Measurements from ENCODE around the gene NOSIP. TPM values are rescaled to one million over a fixed set of nuclear protein-coding genes. Genes with fewer than 3 reads are reported as not detected.
A peak's percentile ranks its signal among the peaks of the same experiment; 100 is the strongest.

Gene NOSIP
- total and polyA plus RNA-seq, 2 donors = 33.0 to 67.2 TPM

- DNase-seq (ENCODE audit: extremely low spot score) = no peak
- WGBS = 89% methylated on average over 3 of the region's 3 CpGs
- no peak overlapping the region for H3K4me3 ChIP-seq (ENCODE audit: low read depth, low read length)
- no peaks in the 10 kb centered on the region for H3K36me3 ChIP-seq (ENCODE audit: insufficient read depth)
- H3K27ac ChIP-seq (ENCODE audit: low read depth) = no peak overlapping the region
- no peaks in the 10 kb centered on the region for H3K4me1 ChIP-seq (ENCODE audit: insufficient read depth)
Observed at GRCh38 chr19:49573425-49573824, 6.9 kb downstream of the NOSIP start.

DNA sequence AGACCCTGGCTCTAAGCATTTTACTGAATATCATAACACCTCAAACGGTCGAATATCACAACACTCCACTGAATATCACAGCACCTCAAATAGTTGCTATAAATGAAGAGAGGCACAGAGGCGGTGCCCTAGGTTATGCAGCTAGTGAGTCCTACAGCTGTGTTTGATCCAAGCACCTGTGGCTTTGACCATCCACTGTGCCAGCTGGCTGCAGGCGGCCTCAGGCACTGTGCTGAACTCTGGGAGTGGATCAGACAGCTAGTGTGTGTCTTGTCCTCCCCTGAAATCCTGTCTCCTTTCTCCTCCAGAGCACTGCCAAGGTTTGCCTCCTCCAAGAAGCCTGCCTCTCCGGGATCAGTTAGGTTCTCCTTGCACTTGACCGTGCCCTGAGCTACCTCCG is 7.3 kb downstream of the NOSIP start:
- H3K4me3 ChIP-seq (ENCODE audit: low read depth, low read length) = no peak overlapping the region
- no peaks in the 10 kb centered on the region for H3K4me1 ChIP-seq (ENCODE audit: insufficient read depth)
- H3K27ac ChIP-seq (ENCODE audit: low read depth) = no peak overlapping the region
- no peaks in the 10 kb centered on the region for H3K36me3 ChIP-seq (ENCODE audit: insufficient read depth)
- DNase-seq (ENCODE audit: extremely low spot score) = no peak
- WGBS = 87% methylated on average over 7 of the region's 7 CpGs

GRCh38 chr19:49570997-49571676 is 9.2 kb downstream of the NOSIP start:
- Histone ChIP-seq H3K27ac (ENCODE audit: low read depth) (no peak overlapping the region), H3K4me1 (ENCODE audit: insufficient read depth) (no peaks in the 10 kb centered on the region), H3K4me3 (ENCODE audit: low read depth, low read length) (no peak overlapping the region), H3K36me3 (ENCODE audit: insufficient read depth) (no peaks in the 10 kb centered on the region)
- WGBS = 65% methylated on average over 11 of the region's 11 CpGs
- DNase-seq (ENCODE audit: extremely low spot score) = no peak

DNA sequence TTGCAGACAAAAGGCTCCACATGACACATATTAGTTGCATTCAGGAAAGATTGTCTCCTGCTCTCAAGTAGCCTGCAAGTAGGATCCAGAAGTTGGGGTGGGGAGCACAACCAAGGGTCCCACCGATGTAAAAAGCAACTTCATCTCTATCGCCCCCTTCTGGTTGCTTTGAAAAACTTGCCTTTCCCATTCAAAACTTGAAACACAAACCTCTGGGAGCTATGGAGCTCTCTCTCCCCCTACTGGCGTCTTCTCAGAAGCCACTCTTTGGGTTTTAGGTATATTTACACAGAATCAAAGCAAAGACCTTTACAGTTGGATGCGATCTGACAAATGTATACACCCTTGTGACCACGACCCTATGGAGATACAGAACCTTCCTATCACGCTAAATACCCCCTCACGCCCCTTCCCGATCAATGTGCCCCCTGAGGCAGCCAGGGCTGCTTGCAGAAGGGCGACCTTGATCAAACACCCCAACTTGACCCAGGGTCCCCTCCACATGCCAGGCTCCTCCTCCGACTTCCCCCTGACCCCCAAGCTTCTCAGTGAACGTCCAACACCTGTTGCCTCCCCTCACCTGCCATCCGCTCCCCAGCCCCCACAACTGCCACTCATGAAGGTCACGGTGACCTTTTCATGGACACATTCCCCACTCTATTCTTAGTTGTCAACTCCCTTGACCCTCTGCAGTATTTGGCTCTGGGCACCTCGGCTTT is 10.1 kb downstream of the NOSIP start:
- no peaks in the 10 kb centered on the region for H3K36me3 ChIP-seq (ENCODE audit: insufficient read depth)
- H3K27ac ChIP-seq (ENCODE audit: low read depth) = no peak overlapping the region
- no peaks in the 10 kb centered on the region for H3K4me1 ChIP-seq (ENCODE audit: insufficient read depth)
- WGBS = 32% methylated on average over 14 of the region's 14 CpGs
- H3K4me3 ChIP-seq (ENCODE audit: low read depth, low read length) = no peak overlapping the region
- DNase-seq (ENCODE audit: extremely low spot score) = peak; percentile 49

- Histone ChIP-seq H3K4me3 (ENCODE audit: low read depth, low read length) (no peak overlapping the region), H3K4me1 (ENCODE audit: insufficient read depth) (no peaks in the 10 kb centered on the region), H3K36me3 (ENCODE audit: insufficient read depth) (no peaks in the 10 kb centered on the region), H3K27ac (ENCODE audit: low read depth) (no peak overlapping the region)
- DNase-seq (ENCODE audit: extremely low spot score) = no peak
- WGBS = 52% methylated on average over 9 of the region's 9 CpGs
Observed at GRCh38 chr19:49567861-49568441, 12.4 kb downstream of the NOSIP start.

- H3K27ac ChIP-seq (ENCODE audit: low read depth) = no peak overlapping the region
- 97% methylated on average over 3 of the region's 3 CpGs for WGBS
- H3K4me3 ChIP-seq (ENCODE audit: low read depth, low read length) = no peak overlapping the region
- no peak for DNase-seq (ENCODE audit: extremely low spot score)
- no peaks in the 10 kb centered on the region for H3K4me1 ChIP-seq (ENCODE audit: insufficient read depth)
- no peaks in the 10 kb centered on the region for H3K36me3 ChIP-seq (ENCODE audit: insufficient read depth)
Observed at GRCh38 chr19:49566302-49566701, 14.1 kb downstream of the NOSIP start.

GRCh38 chr19:49565261-49565660 is 15.1 kb downstream of the NOSIP start:
- no peaks in the 10 kb centered on the region for H3K4me1 ChIP-seq (ENCODE audit: insufficient read depth)
- no peak overlapping the region for H3K4me3 ChIP-seq (ENCODE audit: low read depth, low read length)
- WGBS = 26% methylated on average over 4 of the region's 4 CpGs
- no peak for DNase-seq (ENCODE audit: extremely low spot score)
- H3K27ac ChIP-seq (ENCODE audit: low read depth) = no peak overlapping the region
- no peaks in the 10 kb centered on the region for H3K36me3 ChIP-seq (ENCODE audit: insufficient read depth)

DNA sequence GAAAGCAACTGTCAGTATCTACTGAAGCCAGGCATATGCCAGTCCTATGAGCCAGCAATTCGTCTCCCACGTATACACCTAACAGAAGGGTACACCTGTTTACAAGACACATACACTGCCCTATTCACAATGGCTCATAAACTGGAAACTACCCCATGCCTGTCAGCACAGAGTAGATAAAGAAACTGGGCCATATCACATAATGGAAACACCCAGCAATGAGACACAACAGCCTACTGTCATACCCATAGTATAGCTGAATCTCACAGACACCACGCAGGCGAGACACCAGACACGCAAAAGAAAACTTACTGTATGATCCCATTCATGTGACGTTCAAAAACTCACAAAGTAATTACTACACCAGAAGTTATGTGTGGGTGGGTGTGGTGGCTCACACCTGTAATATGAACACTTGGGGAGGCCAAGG is 15.7 kb downstream of the NOSIP start:
- Histone ChIP-seq H3K4me1 (ENCODE audit: insufficient read depth) (no peaks in the 10 kb centered on the region), H3K4me3 (ENCODE audit: low read depth, low read length) (no peak overlapping the region), H3K36me3 (ENCODE audit: insufficient read depth) (no peaks in the 10 kb centered on the region), H3K27ac (ENCODE audit: low read depth) (no peak overlapping the region)
- no peak for DNase-seq (ENCODE audit: extremely low spot score)
- 84% methylated on average over 6 of the region's 6 CpGs for WGBS

GRCh38 chr19:49560358-49560900 is 19.9 kb downstream of the NOSIP start:
- WGBS = 70% methylated on average over 15 of the region's 15 CpGs
- Histone ChIP-seq H3K36me3 (ENCODE audit: insufficient read depth) (no peaks in the 10 kb centered on the region), H3K4me1 (ENCODE audit: insufficient read depth) (no peaks in the 10 kb centered on the region), H3K27ac (ENCODE audit: low read depth) (no peak overlapping the region), H3K4me3 (ENCODE audit: low read depth, low read length) (no peak overlapping the region)
- DNase-seq (ENCODE audit: extremely low spot score) = no peak

- 71% methylated on average over 15 of the region's 15 CpGs for WGBS
- H3K4me3 ChIP-seq (ENCODE audit: low read depth, low read length) = no peak overlapping the region
- no peak overlapping the region for H3K27ac ChIP-seq (ENCODE audit: low read depth)
- DNase-seq (ENCODE audit: extremely low spot score) = no peak
- H3K36me3 ChIP-seq (ENCODE audit: insufficient read depth) = no peaks in the 10 kb centered on the region
- H3K4me1 ChIP-seq (ENCODE audit: insufficient read depth) = no peaks in the 10 kb centered on the region
Observed at GRCh38 chr19:49559928-49560327, 20.4 kb downstream of the NOSIP start.

- Histone ChIP-seq H3K4me3 (ENCODE audit: low read depth, low read length) (no peak overlapping the region), H3K4me1 (ENCODE audit: insufficient read depth) (no peaks in the 10 kb centered on the region), H3K27ac (ENCODE audit: low read depth) (no peak overlapping the region), H3K36me3 (ENCODE audit: insufficient read depth) (no peaks in the 10 kb centered on the region)
- WGBS = 90% methylated on average over 3 of the region's 3 CpGs
- DNase-seq (ENCODE audit: extremely low spot score) = no peak
Observed at GRCh38 chr19:49559443-49559842, 20.9 kb downstream of the NOSIP start.

DNA sequence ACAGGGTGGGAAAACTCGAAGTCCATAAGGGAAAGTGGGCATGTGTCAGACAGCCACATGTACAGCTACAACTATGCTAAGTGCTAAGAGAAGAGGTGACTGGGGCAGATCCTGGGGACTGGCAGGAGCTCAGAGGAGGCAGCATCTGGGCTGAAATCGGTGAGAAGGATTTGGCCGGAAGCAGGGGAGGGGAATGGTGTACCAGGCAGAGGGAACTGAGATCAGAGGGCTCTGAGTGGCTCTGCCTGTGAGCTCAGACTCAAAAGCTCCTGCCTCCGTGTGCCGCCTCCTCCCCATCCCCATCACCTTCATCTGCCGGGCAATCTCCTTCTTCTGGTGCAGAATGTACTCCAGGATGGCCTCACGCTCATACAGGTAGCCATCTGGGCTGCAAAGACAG is 21.8 kb downstream of the NOSIP start:
- no peak overlapping the region for H3K4me3 ChIP-seq (ENCODE audit: low read depth, low read length)
- no peak overlapping the region for H3K27ac ChIP-seq (ENCODE audit: low read depth)
- no peaks in the 10 kb centered on the region for H3K4me1 ChIP-seq (ENCODE audit: insufficient read depth)
- DNase-seq (ENCODE audit: extremely low spot score) = no peak
- H3K36me3 ChIP-seq (ENCODE audit: insufficient read depth) = no peaks in the 10 kb centered on the region
- 88% methylated on average over 7 of the region's 7 CpGs for WGBS

GRCh38 chr19:49557641-49558325 is 22.6 kb downstream of the NOSIP start:
- Histone ChIP-seq H3K4me1 (ENCODE audit: insufficient read depth) (no peaks in the 10 kb centered on the region), H3K4me3 (ENCODE audit: low read depth, low read length) (no peak overlapping the region), H3K36me3 (ENCODE audit: insufficient read depth) (no peaks in the 10 kb centered on the region), H3K27ac (ENCODE audit: low read depth) (no peak overlapping the region)
- DNase-seq (ENCODE audit: extremely low spot score) = no peak
- 88% methylated on average over 18 of the region's 18 CpGs for WGBS
